Activated CD4-positive, CD25-positive, alpha-beta regulatory T cell (primary cell): ENCODE measurements around the gene EGFLAM.

ENCODE experiments used
- DNase-seq, 4 experiments: peaks; one replicate each; lab custom pipeline; 2025; lab: John Stamatoyannopoulos, UW

The EGFLAM gene

GRCh38 chr5:38258319-38259061, at the start of gene EGFLAM:
EGFLAM (plus strand) TSS chr5:38258559; CDS start chr5:38258755, 196 bp downstream.
- no peak for DNase-seq

GRCh38 chr5:38208782-38209378, 49.5 kb upstream of the EGFLAM start:
- DNase-seq: no peak

- DNase-seq: no peak
These were observed 47.5 kb upstream of the EGFLAM start for GRCh38 chr5:38210676-38211353.

GRCh38 chr5:38211354-38211710, 47.0 kb upstream of the EGFLAM start:
- no peak for DNase-seq

- DNase-seq: no peak
These were observed 46.1 kb upstream of the EGFLAM start for GRCh38 chr5:38212307-38212706.

GRCh38 chr5:38226091-38226490, 32.3 kb upstream of the EGFLAM start:
- no peak for DNase-seq

GRCh38 chr5:38228914-38229313, 29.4 kb upstream of the EGFLAM start:
- no peak for DNase-seq

- DNase-seq: no peak
These were observed 23.6 kb upstream of the EGFLAM start for GRCh38 chr5:38234737-38235136.

- DNase-seq: no peak
These were observed 20.7 kb upstream of the EGFLAM start for GRCh38 chr5:38237681-38238080.

GRCh38 chr5:38240212-38240611, 18.1 kb upstream of the EGFLAM start:
- no peak for DNase-seq

- no peak for DNase-seq
These were observed 16.7 kb upstream of the EGFLAM start for GRCh38 chr5:38241655-38242054.

- DNase-seq: no peak
These were observed 13.1 kb upstream of the EGFLAM start for GRCh38 chr5:38245307-38245706.

- no peak for DNase-seq
These were observed 9.1 kb upstream of the EGFLAM start for GRCh38 chr5:38249301-38249700.

- no peak for DNase-seq
These were observed 8.5 kb upstream of the EGFLAM start for GRCh38 chr5:38249812-38250211.

GRCh38 chr5:38250763-38251448, 7.5 kb upstream of the EGFLAM start:
- DNase-seq: no peak

GRCh38 chr5:38253759-38254158, 4.6 kb upstream of the EGFLAM start:
- DNase-seq: no peak

GRCh38 chr5:38257308-38258041, 884 bp upstream of the EGFLAM start:
- no peak for DNase-seq

- DNase-seq: no peak
These were observed 379 bp upstream of the EGFLAM start for GRCh38 chr5:38258042-38258318.

- no peak for DNase-seq
These were observed 876 bp downstream of the EGFLAM start for GRCh38 chr5:38259062-38259808.

GRCh38 chr5:38259809-38260160, 1.4 kb downstream of the EGFLAM start:
- DNase-seq: no peak

- DNase-seq: no peak
These were observed 5.6 kb downstream of the EGFLAM start for GRCh38 chr5:38263983-38264382.
